GM12892 (cell line): ENCODE data around the gene WTIP.
"Not testable (repeated sequence)": the region's sequence is repeated elsewhere in the genome, so short reads cannot be mapped to it uniquely, and the experiment has no call there.

Experiments
- POLR2A ChIP-seq: IDR thresholded peaks from 2 replicates; pipeline ENCODE4 v1.6.1; 2011; ENCODE audit warnings: low read depth, low read length, control low read depth
- POLR2AphosphoS5 ChIP-seq: IDR thresholded peaks from 2 replicates; pipeline ENCODE4 v1.6.1; 2011; ENCODE audit warnings: low read depth, low read length, control low read depth

DNA sequence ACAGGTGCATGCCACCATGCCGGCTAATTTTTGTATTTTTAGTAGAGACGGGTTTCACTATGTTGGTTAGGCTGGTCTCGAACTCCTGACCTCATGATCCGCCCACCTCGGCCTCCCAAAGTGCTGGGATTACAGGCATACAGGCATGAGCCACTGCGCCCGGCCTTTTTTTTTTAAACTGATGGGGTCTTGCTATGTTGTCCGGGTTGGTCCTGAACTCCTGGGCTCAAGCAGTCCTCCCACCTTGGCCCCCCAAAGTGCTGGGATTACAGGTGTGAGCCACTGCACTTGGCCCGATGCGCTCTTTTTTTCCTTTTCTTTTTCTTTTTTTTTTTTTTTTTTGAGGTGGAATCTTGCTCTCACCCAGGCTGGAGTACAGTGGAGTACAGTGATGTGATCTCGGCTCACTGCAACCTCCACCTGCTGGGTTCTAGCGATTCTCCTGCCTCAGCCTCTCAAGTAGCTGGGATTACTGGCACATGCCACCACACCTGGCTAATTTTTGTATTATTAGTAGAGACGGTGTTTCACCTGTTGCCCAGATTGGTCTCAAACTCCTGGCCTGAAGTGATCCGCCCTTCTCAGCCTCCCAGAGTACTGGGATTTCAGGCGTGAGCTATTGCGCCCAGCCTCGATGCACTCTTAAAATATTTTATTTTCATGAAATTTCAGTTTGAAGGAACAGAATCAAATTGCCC, 25.6 kb upstream of the WTIP start:
- not testable (repeated sequence) for TF ChIP-seq POLR2AphosphoS5, POLR2A
